Spinal cord (tissue), 10 donors: ENCODE results near the gene METRNL. TPM values are rescaled to one million over a fixed set of nuclear protein-coding genes. Genes with fewer than 3 reads are reported as not detected.
"Not testable (repeated sequence)": the region's sequence is repeated elsewhere in the genome, so short reads cannot be mapped to it uniquely, and the experiment has no call there.

Experiments
- DNase-seq, 6 donors: peaks; one replicate each; pipeline versions ENCODE4 v3.0.0 to v3.0.0-alpha.2; 2013 to 2015; ENCODE audit warnings: low spot score in 6 of 6, low read depth in 4 of 6
- H3K27ac ChIP-seq: one replicate; pipeline ENCODE4 v1.5.1; 2013; ENCODE audit warnings: low read depth, low read length, control low read depth
- H3K27me3 ChIP-seq: one replicate; pipeline ENCODE4 v1.6.1; 2013; ENCODE audit warnings: low read length; ENCODE audit not compliant: control insufficient read depth, insufficient read depth
- H3K36me3 ChIP-seq: one replicate; pipeline ENCODE4 v1.6.1; 2013; ENCODE audit warnings: low read length; ENCODE audit not compliant: control insufficient read depth, insufficient read depth
- H3K4me1 ChIP-seq: one replicate; pipeline ENCODE4 v1.6.1; 2013; ENCODE audit warnings: low read length; ENCODE audit not compliant: control insufficient read depth, insufficient read depth
- H3K4me3 ChIP-seq: one replicate; pipeline ENCODE4 v1.5.1; 2013; ENCODE audit warnings: low read depth, low read length, control low read depth
- H3K9me3 ChIP-seq: one replicate; pipeline ENCODE4 v1.6.1; 2013; ENCODE audit warnings: low read length; ENCODE audit not compliant: control insufficient read depth, insufficient read depth
- WGBS: methylation state at CpG from one replicate; pipeline ENCODE4 v1.1.5; 2013; ENCODE audit warnings: missing lambda C conversion rate; ENCODE audit not compliant: insufficient coverage; 5-methylcytosine and 5-hydroxymethylcytosine counted together
- polyA plus RNA-seq, 2 donors: library from polyadenylated mRNA; unstranded; fragments of 120-200 nt; gene quantifications; one replicate each; pipeline ENCODE4 v1.2.1, GENCODE V29; 2013; ENCODE audit not compliant: insufficient read length in 2 of 2
- total RNA-seq, 2 donors: library from RNA; depleted of rRNA in 1 of 2; stranded (reverse); fragments of 120-200 nt in 1 of 2; fragments of >200 nt in 1 of 2; gene quantifications; one replicate each; pipeline versions ENCODE4 v1.2.3 to v1.2.4, GENCODE V29; 2013 to 2014
- donor health status: healthy.

The METRNL gene
- total and polyA plus RNA-seq, 4 donors = 35.7 to 133 (median 47.8) TPM

GRCh38 chr17:83116783-83117555 lies 37.6 kb downstream of the METRNL start:
- Histone ChIP-seq H3K27me3 (peaks cover 4% of the 10 kb centered on the region), H3K9me3 (no peaks in the 10 kb centered on the region), H3K4me3 (no peak overlapping the region), H3K4me1 (peaks cover 14% of the 10 kb centered on the region), H3K27ac (no peak overlapping the region), H3K36me3 (no peaks in the 10 kb centered on the region)
- no peak for DNase-seq
- 93% methylated on average over 17 of the region's 21 CpGs for WGBS

GRCh38 chr17:83117583-83117982 lies 38.2 kb downstream of the METRNL start:
- H3K27ac ChIP-seq = no peak overlapping the region
- no peak for DNase-seq
- peaks cover 12% of the 10 kb centered on the region for H3K4me1 ChIP-seq
- no peaks in the 10 kb centered on the region for H3K36me3 ChIP-seq
- no peaks in the 10 kb centered on the region for H3K9me3 ChIP-seq
- H3K27me3 ChIP-seq = no peaks in the 10 kb centered on the region
- WGBS = 86% methylated on average over 4 of the region's 5 CpGs
- H3K4me3 ChIP-seq = no peak overlapping the region

- no peaks in the 10 kb centered on the region for H3K36me3 ChIP-seq
- no peaks in the 10 kb centered on the region for H3K9me3 ChIP-seq
- H3K4me3 ChIP-seq = no peak overlapping the region
- H3K27ac ChIP-seq = no peak overlapping the region
- peaks cover 7% of the 10 kb centered on the region for H3K4me1 ChIP-seq
- H3K27me3 ChIP-seq = no peaks in the 10 kb centered on the region
- 65% methylated on average over 14 of the region's 22 CpGs for WGBS
- no peak for DNase-seq
Observed at GRCh38 chr17:83118071-83118841, 38.8 kb downstream of the METRNL start.

- Histone ChIP-seq H3K36me3 (no peaks in the 10 kb centered on the region), H3K9me3 (no peaks in the 10 kb centered on the region), H3K4me3 (no peak overlapping the region), H3K27me3 (no peaks in the 10 kb centered on the region), H3K27ac (no peak overlapping the region), H3K4me1 (no peaks in the 10 kb centered on the region)
- no peak for DNase-seq
- 77% methylated on average over 22 of the region's 25 CpGs for WGBS
Observed at GRCh38 chr17:83119987-83120864, 40.8 kb downstream of the METRNL start.

GRCh38 chr17:83121473-83121872 lies 42.1 kb downstream of the METRNL start:
- not testable (repeated sequence) for H3K4me1 ChIP-seq, H3K4me3 ChIP-seq, H3K27ac ChIP-seq, DNase-seq, H3K27me3 ChIP-seq, H3K36me3 ChIP-seq, H3K9me3 ChIP-seq
- 69% methylated on average over 9 of the region's 12 CpGs for WGBS

GRCh38 chr17:83121921-83122820 lies 42.8 kb downstream of the METRNL start:
- 82% methylated on average over 24 of the region's 26 CpGs for WGBS
- no peaks in the 10 kb centered on the region for H3K9me3 ChIP-seq
- no peaks in the 10 kb centered on the region for H3K27me3 ChIP-seq
- DNase-seq = no peak
- no peak overlapping the region for H3K27ac ChIP-seq
- H3K4me3 ChIP-seq = no peak overlapping the region
- peaks cover 10% of the 10 kb centered on the region for H3K4me1 ChIP-seq
- no peaks in the 10 kb centered on the region for H3K36me3 ChIP-seq

GRCh38 chr17:83122834-83123233 lies 43.4 kb downstream of the METRNL start:
- no peak for DNase-seq
- H3K9me3 ChIP-seq = no peaks in the 10 kb centered on the region
- H3K36me3 ChIP-seq = no peaks in the 10 kb centered on the region
- H3K27me3 ChIP-seq = no peaks in the 10 kb centered on the region
- no peak overlapping the region for H3K27ac ChIP-seq
- 74% methylated on average over 16 of the region's 16 CpGs for WGBS
- H3K4me3 ChIP-seq = no peak overlapping the region
- peaks cover 10% of the 10 kb centered on the region for H3K4me1 ChIP-seq

- Histone ChIP-seq H3K27ac (no peak overlapping the region), H3K27me3 (no peaks in the 10 kb centered on the region), H3K4me1 (peaks cover 10% of the 10 kb centered on the region), H3K36me3 (no peaks in the 10 kb centered on the region), H3K4me3 (no peak overlapping the region), H3K9me3 (no peaks in the 10 kb centered on the region)
- 86% methylated on average over 24 of the region's 25 CpGs for WGBS
- DNase-seq = no peak
Observed at GRCh38 chr17:83123896-83124801, 44.7 kb downstream of the METRNL start.
